HG03439 (cell line): ENCODE results near the gene ZNF32.

Source experiments
- ATAC-seq: cut with Tn5 transposase; IDR thresholded peaks from one replicate; pipeline ENCODE4 v1.9.1; 2021; ENCODE audit warnings: mild to moderate bottlenecking, moderate library complexity; ENCODE audit not compliant: unreplicated experiment

Gene ZNF32

DNA sequence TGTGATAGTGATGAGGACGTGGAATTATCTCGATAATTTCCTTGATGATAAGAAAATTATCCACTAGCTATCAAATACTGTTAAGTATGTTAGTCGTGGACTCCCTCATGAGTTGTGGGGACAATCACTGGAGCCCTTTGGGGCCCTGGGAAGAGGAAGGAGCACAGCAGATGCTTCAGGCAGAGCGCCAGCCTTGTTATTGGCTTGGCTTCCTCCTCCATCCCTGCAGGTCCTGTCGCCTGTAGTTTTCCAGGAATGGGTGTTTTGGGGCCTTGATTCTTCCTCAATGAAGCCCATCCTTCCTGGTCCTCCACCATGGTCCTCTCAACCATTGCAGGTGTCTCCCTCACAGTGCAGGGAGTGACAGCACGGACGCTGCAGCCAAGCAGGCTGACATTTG lies 32.5 kb upstream of the ZNF32 start:
- no peak for ATAC-seq

DNA sequence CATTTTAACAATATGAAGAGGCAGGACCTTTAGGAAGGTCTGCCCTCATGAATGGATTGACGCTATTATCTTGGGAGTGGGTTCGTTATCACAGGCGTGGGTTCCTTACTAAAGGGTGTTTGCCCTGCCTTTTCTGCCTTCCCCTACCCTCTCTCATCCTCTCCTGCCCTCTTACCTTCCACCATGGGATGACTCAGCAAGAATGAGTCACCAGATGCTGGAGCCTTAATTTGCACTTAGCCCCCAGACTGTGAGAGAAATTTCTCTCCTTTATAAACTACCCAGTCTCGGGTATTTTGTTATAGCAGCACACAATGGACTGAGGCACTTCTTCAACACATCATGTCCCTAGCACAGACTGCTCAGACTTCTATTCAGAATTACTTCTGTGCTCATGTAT lies 31.4 kb upstream of the ZNF32 start:
- no peak for ATAC-seq

DNA sequence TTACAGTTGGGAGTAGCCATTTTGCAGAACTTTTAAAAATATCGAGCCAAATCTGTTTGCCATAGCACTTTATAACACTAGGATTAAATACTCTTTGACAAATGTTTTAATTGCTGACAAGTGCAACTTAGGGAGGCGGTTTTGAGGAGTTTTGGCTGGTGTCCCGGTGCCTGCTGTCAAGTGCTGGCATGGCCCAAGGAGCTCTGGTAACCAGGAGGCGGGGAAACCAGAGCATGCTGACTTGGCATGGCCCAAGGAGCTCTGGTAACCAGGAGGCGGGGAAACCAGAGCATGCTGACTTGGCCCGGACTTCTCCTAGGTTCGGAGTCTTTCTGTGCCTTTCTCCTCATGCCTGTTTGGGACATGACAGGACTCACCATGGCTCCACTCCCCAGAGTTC lies 30.8 kb upstream of the ZNF32 start:
- ATAC-seq: no peak

DNA sequence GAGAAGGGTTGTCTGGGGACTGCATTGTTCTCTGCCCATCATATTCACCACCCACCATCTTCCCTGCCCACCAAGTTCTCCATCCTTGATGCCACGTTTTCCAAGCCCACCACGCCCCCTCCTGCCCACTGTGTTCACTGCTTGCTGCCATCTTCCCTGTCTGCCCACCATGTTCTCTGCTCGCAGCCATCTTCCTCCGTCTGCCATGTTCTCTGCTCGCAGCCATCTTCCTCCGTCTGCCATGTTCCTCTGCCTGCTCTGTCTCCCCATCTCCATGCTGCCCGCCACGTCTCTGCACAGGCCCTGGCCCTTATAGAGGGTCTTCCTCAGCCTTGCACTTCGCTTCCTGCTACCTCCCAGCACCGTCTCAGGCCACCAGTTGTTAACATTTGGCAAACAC lies 30.0 kb upstream of the ZNF32 start:
- ATAC-seq: no peak

DNA sequence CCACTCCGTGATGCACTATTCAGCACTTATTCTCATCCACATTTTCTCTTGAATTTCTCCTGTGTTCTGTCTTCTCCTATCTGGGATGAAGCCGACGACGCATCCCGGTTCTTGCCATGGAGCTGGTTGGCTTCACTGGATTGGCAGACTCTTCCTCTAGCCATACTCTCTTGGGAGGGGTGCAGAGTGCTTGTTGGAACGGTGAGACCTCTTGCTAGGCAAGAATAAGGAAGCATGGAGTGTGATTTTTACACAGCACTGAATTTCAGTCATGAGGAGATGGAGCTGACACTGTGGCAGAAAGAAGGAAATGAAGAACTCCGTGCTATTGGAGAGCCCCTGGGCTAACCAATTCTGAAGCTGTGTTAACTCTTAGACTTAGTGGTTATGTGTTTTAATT lies 28.2 kb upstream of the ZNF32 start:
- no peak for ATAC-seq

DNA sequence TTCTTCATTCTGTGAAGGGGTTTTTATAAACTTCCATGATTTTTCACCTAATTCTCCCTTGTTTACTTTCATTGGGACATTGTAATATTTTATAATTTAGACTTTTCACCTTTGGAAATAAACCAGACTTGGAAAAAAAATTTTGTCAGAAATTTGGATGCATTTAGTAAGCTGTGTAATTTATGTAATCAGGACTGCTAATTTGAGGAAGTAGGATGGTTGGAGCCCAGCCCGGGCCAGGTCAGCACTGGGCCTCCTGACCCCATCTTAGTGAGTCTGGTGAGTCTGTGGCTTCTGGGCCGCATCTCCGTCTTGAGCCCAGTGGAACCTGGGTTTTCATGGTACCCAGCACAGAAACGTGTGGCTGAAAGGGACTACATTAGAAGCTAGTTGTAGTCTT lies 27.6 kb upstream of the ZNF32 start:
- no peak for ATAC-seq

DNA sequence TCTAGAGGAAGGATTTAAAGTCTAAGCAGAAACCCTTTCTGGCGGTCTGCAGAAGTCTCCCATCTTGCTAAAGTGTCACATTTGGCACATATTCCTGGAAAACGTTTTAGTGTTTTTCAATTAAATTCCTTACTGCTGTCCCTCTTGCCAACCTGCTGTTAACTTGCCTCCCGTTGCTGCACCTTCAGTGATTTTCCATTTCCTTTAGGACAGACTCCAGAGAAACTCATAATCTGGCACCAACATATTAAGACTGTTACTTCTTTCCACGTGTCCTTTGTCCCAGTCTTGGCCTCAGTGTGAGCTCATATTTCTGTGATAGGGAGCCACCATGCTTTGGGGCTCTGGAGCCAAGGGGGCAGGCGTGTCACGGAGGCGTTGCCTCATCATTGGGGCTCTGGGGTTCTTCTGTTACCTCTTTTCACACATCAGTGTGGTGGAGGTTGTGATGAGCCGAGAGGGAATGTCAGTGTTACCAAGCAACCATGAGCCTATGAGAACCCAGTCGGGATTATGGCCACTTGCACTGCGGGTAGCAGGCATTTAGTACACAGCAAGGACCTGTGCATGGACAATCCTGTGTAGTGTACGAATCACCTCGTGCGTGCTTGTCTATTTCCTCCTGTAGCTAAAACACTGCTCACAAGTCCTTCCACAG lies 26.0 kb upstream of the ZNF32 start:
- no peak for ATAC-seq

DNA sequence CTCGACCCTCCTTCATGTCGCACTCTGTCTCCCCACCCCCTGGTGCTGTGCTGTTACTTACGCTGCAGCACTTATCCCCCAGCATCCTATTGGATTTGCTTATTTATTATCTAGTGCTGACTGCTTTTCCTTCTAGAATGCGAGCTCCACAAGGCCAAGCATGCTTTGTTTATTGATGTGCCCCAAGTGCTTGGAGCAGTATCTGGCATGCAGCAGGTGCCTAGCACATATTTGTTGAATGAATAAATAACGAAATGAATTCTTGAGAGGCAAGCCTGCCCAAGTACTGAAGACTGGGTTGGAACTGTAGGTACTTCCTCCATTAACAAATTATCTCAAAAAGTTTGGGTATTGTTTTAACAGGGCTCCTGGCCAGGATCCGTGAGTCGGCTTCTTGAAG lies 24.8 kb upstream of the ZNF32 start:
- no peak for ATAC-seq

DNA sequence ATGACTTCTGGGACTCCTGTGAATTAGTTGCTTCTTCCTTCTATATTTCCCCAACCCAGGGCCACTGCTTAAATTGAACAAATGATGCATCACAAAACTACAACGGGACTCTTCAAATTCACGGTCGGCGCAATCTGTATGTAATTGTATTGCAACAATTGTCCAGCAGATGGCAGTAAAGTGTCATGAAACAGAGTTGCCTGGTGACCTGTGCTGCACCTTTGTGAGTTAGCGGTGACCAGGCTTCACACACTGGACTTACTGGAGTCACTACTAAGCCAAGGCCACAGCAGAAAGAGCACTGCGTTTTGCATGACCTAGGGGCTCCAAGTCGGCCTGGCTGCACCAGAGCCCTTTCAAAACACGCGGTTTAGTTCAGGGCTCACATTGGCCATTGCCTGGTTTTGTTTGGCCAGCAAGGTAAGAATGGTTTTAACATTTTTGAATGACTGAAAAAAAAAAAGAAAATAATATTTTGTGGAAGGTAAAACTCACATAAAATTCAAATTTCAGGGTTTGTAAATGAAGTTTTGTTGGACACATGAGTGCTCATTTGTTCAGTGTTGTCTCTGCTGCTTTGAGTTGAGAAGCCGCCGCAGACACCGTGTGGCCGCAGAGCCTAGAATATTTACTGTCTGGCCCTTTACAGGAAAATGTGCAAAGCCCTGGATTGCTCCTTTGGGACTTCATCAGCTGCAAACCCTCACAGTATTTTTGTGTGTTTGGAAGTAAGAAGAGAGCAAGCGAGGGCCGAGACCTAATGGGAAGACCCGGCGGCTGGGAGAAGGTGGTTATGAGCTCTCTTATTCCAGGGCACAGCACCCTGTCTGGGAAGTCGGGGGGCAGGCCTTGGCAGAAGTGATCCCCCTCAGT lies 23.2 kb upstream of the ZNF32 start:
- ATAC-seq: no peak

DNA sequence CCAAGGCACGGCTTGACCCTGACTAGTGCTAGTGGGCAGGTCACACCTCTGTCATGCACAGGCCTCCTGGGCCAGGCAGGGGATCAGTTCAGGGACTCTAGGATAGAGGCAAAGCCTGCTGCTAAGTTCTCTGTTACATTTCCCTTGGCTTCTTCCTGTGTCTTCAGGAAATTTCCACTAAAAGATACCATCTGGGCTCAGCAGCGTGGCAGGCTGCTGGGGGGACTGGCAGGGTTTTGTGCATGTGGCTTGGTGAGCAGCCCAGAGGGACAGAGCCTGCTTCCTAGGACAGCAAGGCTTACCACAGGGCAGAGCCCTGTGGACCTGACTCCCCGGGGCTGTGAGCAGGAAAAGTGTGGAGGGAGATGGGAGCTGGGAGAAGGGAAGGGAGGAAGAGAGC lies 20.7 kb upstream of the ZNF32 start:
- ATAC-seq: no peak

DNA sequence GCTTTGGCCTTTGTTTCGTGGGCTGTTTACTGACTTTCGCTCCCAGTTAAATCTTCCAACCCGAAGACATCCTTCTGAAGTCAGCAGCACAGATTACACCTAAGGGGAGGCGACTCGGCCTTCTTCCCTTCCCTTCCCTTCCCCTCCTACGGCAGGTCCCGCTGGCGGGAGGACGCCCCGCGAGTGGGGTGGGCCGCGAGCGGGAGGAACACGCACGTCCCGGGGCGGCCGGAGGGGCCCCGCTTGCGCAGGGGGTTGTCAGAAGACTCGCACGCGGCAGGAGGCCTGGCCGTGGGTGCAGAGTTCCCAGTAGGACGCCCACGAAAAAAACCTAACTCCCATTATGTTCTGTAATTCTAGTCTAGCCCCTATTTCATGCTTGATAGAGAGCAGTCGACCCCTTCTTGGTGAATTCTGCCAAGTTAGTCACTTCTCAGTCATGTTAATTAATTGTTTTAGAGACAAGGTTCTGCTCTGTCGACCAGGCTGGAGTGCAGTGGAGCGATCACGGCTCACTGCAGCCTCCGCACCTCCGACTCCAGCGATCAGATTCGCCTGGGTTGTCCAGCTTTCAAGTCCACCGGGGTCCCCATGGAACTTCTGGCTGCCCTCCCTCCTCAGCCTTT lies 19.2 kb upstream of the ZNF32 start:
- ATAC-seq: no peak

DNA sequence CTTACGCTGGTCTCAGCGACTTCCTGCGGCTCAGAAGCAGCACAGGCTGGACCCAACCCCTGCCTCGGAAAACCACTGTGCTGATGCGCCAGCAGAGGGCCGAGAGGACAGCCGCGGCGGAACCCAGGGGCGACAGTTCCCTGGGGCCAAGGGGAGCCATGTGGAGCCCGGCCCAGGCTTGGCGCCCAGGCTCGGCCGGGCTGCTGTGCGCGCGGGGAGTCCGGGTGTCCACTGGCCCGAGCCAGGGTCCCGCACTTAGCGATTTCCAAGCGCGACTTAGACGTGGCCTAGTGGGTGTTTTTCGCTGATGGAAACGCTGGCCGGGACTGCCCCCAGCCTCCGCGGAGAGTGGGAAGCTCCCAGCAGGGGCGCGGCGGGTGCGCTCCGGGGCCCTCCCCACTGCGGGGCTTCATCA lies 18.6 kb upstream of the ZNF32 start:
- no peak for ATAC-seq

DNA sequence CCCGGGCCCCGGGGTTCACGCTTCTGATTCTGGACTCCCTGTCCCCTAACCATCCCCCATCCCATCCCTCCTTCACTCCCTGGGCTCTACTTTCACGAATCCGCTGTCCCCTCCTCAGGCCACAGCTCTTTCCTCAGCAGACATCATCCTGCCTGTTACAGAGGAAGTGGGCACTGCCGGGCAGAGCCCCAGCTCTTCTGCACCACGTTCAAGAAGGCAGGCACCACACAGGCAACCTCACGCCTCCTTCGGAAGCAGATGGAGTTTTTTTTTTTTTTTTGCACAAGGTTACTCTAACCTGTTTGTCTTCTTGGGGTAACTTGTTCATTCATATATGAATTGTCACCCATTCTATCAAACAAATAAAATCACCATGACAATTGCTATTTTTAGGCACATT lies 17.9 kb upstream of the ZNF32 start:
- no peak for ATAC-seq

DNA sequence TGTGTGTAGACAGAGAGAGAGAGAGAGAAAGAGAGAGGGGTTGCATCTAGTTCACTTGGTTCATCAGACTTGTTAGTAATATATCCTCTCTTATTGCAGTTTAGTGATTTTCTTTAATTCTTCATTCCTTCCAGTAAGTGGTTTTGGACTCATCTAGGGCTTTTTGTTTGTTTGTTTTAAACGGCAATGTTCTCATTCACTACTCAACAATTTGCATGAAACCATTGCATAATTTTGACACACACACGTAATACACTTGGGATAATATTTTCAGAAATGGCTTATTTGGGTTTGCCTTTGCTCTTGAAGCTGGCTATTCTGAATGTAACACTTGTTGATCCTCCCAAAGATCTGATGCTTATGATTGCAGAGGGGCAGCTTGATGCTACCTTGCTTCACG lies 16.4 kb upstream of the ZNF32 start:
- ATAC-seq: no peak

DNA sequence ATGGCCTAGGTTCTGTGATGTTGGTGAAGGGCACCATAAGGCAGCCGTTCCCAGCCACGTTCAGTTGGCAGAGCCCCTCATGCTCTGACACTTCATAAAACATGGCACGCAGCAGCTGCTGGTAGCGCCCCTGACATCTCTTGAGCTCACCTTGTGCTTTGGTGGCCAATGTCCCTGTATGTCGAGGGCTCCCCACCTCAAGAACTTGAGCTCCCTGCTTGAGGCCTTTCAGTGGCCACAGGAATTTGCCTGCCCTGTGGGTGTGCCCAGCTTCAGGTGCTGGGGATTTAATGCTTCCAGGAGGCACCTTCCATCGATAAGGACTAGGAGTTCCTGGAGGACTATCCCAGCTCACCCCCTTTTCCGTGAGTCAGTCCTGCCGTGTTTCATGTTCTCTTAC lies 9.5 kb upstream of the ZNF32 start:
- ATAC-seq: no peak

DNA sequence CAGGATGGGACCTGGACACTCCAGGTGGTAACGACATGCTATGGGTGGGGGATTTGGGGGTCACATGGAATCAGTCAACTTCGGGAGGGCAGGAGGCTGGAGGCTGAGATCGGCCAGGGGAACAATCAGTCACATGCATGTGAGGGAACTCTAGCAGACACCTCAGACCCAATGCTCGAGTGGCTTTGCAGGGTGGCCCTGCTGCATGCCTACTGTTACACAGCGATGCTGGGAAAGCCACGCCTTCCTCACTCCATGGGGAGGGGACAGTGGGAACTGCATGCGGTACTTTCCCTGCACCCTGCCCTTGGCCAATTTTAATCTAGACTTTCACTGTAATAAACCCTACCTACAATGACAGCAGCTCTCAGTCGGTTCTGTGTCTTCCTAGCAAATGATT lies 6.6 kb upstream of the ZNF32 start:
- no peak for ATAC-seq

DNA sequence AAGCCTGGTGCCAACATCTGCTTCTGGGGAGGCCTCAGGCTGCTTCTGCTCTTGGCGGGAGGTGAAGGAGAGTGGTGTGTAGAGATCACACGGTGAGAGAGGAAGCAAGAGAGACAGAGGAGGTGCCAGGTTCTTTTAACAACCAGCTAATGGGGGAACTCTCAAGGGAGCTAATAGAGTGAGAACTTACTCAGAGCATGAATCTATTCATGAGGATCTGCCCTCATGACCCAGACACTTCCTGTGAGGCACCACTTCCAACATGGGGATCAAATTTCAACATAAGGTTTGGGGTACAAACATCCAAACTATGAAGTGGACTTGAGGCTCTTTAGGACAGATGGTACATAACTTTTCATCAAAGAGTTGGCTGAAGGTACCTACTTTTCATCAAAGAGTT lies 5.1 kb upstream of the ZNF32 start:
- ATAC-seq: no peak

DNA sequence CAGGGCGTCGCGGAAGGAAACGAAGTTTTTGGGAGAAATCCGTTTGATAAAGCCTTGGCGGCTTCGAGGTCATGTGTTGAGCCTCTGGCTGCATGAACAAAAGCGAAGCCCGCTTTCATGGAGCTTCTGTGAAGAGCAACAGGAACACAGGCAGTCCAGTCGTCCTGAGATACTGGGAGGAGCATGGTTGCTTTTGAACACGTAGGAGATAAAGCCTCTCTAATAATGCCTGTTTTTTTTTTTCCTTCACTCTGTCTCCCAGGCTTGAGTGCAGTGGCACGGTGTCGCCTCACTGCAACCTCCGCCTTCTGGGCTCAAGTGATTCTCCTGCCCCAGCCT lies 473 bp upstream of the ZNF32 start:
- ATAC-seq: peak; percentile 3

DNA sequence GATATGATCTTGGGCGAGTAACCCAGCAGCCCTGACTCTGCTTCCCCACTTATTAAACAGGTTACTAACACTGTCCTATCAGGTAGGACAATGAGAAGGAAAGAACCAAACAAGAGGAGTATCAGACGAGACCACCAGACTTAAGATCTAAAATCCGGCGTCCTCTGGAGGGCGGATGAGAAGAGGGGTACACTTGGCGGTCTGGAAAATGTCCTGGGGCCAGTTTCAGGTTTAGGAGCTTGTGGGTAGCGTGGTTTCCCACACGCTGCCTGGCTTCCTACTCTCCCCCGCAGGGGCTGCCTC lies 635 bp downstream of the ZNF32 start:
- no peak for ATAC-seq

DNA sequence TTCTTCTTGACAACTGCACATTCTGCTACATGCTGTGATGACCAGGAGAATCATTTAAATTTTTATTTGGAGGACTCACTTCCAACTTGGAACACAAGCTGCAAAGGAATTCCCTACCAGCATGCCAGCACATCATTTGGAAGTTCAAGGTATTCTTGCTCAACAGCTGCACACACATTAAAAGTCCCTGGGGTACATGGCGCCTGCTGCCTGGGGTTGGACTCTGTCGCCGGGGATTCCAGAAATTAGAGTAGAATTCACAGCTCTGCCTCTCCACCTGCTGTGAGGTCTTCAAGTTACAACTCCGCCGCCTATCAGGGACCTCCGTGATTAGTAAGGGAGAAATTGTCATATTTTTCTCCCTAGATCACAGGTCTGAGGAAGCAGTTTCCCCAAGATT lies 1.1 kb downstream of the ZNF32 start:
- ATAC-seq: no peak

DNA sequence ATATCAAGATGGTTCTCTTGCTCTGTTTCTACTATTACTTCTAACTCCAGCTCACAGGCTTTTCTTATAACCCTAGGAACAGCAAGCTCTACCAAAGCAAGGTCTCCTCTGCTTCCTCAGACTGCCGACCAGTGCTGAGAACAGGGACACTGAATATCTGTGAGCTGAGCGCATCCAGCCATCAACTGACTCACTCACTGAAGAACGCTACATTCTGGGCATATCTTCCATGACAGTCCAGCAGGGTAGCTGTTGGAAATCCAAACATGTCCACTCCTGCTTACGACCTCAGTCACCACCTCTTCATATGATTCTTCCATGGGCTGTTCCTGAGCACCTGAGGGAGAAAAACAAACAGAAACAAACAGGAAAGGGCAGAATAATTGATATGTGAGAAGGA lies 2.8 kb downstream of the ZNF32 start:
- ATAC-seq: no peak

DNA sequence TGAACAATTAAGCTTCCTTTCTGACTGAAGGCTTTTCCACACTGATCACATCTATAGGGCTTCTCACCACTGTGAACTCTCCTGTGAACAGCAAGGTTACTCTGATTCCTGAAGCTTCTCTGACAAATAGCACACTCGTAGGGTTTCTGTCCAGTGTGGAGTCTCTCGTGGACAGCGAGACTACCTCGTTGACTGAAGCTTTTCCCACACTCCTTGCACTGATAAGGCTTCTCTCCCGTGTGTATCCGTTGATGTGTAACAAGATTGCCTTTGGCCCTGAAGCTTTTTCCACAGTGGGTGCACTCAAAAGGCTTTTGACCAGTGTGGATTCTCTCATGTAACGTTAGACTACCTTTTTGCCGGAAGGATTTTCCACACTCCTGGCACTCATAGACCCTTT lies 4.4 kb downstream of the ZNF32 start:
- ATAC-seq: no peak

DNA sequence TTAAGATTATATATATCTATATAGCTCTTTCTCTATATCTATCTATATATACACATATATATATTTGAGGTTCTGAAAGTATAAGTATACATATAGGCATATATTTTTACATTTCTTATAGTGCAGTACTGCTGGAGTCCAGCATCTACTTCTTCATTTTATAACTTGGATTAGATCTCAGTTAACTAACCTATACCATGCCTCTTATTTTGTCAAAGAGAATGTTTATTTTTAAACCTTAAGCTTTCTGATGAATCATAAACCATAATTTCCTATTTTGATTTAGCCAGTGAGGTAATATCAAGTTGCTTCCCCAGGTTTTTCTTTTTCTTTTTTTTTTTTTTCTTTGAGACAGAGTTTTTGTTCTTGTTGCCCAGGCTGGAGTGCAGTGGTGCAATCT lies 8.1 kb downstream of the ZNF32 start:
- ATAC-seq: no peak
